Retina (tissue), 1 donor: ENCODE measurements around the gene TTC32.

Experiments used
- DNase-seq: peaks from one replicate; pipeline ENCODE4 v3.0.0-alpha.2; 2016

Gene TTC32

DNA sequence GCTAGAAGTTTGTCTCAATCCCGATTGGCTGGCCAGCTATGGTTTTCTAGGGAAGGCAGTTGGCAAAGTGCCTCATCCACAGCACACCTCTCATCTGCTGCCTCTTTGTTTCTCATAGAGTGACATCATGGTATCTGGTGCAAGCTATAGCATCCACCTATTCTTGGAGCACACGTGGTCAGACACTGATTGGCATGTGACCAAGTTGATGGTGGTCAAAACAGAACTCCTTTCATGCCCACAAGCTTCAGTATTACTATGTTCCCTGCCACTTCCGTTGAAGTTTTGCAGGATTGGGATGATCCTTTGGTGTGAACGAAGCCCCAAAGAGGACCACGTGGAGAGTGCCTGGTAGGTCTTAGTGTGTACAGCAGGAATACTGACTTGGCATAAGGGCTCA is 28.8 kb downstream of the TTC32 start:
- DNase-seq: no peak

- DNase-seq: no peak
These were observed 29.5 kb downstream of the TTC32 start for GRCh38 chr2:19872302-19872701.

DNA sequence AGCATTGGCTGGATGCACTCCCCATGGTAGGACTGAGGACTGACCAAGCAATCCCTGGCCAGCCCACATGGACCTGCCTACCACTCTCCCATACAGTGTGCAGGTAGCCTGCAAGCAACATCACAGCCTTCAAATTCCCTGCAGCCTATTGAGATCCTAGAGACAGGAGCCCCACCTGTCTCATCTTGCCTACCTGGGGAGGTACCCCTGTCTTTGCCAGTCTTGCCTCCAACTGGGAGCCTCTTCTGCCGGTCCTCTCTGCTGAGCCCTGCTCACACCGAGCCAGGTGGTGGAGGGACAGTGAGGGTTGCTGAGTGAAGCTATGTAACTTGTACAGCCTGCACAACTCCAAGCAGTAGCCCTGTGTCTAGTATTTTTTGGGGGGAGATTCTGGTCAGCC is 29.9 kb downstream of the TTC32 start:
- DNase-seq: no peak

DNA sequence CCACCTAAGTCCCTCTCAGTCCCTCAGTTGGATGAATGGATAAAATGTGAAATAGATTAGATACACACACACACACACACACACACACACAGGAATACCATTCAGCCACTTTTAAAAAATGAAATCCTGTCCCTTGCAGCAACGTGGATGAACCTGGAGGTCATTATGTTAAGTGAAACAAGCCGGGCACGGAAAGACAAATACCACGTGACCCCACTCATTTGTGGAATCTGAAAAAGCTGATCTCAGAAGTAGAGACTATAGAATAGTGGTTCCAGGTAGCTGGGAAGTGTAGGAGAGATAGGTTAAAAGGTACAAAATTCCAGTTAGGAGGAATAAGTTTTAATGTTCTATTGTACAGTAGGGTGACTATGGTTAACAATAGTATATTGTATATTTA is 31.0 kb downstream of the TTC32 start:
- no peak for DNase-seq

GRCh38 chr2:19868701-19869580 is 32.8 kb downstream of the TTC32 start:
- DNase-seq: peak; percentile 85

DNA sequence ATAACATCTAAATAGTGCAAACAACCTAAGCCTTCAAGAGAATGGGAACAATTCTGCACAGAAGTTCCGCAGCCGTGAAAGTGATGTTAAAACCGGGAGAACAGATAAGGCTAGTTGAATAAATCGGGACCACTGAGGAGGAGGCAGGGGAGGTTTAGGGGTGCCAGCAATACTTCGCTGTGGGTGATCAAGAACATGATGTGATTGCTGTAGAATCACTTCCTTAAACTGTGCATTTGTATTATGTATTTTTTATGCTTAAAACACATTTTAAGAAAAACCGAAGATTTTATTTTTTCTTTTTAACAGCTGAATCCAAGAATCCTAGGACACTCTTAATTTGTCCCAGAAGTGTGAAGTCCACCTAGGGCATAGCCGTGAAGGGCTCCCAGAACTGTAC is 33.6 kb downstream of the TTC32 start:
- DNase-seq: no peak

GRCh38 chr2:19866771-19867170 is 35.0 kb downstream of the TTC32 start:
- no peak for DNase-seq

- no peak for DNase-seq
These were observed 36.6 kb downstream of the TTC32 start for GRCh38 chr2:19865151-19865550.

DNA sequence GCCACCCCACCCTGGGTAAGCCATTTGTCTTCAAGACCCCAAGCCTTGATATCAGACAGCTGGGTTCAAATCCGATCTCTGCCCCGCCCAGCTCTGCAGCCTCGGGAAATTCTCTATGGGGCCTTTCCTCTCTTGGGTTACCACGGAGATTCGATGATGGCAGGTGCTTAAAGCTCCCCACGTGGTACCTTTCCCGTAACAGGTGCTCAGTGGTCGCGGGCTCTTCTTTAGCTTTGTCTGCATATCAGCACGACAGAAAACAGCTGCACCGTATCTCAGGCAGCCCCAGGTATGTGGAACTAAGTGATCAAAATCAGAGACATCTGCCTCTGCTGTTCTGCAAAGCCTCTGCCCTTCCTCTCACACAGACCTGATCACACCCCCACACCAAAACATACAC is 37.4 kb downstream of the TTC32 start:
- no peak for DNase-seq

DNA sequence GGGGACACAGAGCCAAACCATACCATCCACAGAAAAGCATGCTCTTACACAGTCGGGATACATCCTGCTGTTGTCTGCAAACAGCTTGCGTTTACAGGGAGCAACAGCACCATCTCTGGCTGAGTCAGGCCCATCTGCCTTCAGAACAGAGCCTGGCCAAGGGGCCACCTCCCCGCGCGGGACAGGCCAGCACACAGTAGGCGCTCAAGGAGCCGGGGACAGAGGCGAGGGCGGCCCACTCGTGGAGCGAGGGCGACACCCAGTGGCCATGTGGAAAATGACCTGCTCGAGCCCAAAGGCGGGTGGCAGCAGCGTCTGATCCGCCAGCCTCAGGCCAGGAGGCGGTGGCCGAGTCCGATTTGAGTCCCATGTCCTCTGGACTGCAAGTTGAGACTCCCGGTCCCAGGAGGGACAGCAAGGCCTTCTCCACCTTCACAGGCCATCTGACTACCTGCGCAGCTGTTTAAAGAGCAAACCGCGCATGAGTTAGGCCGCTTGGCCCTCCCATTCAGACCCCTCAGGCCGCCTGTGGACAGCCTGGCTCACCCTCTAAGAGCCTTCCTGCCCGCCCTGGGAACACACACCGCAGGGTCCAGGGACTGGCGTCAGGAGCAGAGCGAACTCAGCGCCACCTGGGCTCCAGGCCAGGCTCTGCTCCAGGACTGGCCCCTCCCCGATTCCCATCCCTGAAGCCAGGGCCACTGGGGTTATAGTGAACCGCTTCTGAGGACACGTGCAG is 38.3 kb downstream of the TTC32 start:
- peak; percentile 90 for DNase-seq

DNA sequence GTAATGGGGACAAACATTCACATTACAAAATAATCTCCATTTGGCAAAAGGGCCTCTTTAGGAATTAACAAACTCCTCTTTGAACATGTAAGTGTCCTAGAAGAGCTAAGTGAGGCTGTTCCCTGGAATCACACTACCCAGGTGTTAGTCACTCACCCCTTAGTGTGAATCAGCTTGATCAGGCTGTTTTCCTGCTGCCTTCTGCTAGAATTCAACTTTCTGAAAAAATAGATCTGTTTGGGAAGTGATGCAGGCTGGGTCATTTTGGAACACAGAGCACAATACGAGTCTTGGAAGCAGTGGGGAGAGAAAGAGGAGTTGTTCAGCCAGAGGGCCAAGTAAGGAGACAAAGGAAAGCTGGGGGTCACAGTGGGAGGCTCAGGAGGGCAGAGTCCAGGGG is 40.0 kb downstream of the TTC32 start:
- peak; percentile 23 for DNase-seq

GRCh38 chr2:19860022-19860421 is 41.8 kb downstream of the TTC32 start:
- DNase-seq: no peak

DNA sequence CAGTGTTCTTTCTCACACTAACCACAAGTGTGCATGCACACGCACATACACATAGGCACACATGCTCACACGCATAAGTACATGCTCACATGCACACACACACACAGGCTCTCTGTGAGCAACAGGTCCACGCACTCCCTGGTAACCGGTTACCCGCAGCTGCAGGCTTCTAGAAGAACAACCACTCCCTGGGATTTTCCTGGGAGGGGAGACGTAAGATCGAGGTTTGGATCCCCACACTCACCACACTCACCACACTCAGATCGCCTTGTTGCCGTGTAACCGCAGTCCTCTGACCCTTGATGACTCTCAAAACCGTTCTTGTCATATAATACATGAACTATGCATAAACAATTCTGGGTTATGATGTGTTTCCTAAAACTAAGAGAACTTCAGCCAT is 42.2 kb downstream of the TTC32 start:
- no peak for DNase-seq

DNA sequence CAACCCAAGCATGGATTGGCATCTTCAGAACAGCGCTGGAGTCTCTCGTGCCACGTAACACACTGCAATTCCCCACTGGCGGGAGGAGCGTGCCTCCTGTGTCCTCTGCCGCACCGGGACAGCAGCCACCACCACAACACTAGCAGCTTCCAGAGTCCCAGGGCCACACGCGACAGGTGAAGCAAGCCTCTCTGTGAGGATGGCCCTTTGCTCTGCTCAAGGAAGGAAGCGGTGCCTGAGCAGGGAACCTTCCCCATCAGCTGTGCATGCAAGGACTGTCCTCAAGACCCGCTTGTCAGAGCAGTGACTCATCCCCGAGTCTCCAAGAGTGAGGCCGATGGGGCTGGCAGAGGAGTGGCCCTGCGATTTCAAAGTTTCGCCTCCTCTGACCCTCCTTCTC is 44.0 kb downstream of the TTC32 start:
- DNase-seq: no peak

GRCh38 chr2:19857100-19857499 is 44.7 kb downstream of the TTC32 start:
- no peak for DNase-seq

GRCh38 chr2:19855542-19856431 is 46.0 kb downstream of the TTC32 start:
- no peak for DNase-seq

DNA sequence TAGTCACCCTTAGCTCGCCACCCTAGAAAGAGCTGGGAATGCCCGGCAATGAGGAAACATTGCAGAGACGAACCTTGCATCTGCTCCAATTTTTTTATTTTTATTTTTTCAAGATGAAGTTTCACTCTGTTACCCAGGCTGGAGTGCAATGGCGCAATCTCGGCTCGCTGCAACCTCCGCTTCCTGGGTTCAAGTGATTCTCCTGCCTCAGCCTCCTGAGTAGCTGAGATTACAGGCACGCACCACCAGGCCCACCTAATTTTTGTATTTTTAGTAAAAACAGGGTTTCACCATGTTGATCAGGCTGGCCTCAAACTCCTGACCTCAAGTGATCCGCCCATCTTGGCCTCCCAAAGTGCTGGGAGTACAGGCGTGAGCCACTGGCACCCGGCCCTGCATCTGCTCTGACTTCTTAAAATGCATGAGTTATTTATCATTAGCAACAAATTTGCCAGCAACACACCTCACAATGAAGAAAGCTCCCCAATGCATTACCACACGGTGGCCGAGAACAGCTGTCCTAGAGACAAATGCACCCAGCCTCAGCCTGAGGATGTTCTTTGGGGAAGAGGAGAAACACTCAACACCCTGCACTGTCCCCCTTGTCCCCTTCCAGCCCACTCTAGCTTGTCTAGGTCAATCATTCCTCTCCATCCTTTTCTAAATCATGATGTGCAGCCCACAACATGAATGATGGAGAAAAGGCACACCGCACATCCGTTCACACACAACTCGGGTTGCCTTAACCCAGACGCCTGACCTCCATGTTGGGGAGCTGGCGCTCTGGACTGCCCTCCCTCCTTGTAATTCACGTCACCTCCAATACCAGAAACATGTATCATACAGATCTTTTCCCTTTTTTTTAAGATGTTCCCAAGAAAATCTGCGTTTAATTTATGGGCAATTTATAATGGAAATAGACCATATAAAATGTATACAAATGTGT is 46.9 kb downstream of the TTC32 start:
- no peak for DNase-seq

- DNase-seq: no peak
These were observed 50.6 kb downstream of the TTC32 start for GRCh38 chr2:19851116-19851695.

- DNase-seq: no peak
These were observed 51.4 kb downstream of the TTC32 start for GRCh38 chr2:19850056-19851050.

- DNase-seq: no peak
These were observed 52.8 kb downstream of the TTC32 start for GRCh38 chr2:19848952-19849351.
